Endothelial cell of umbilical vein (primary cell): ENCODE results near the gene RAPGEF6. TPM values are rescaled to one million over a fixed set of nuclear protein-coding genes. Genes with fewer than 3 reads are reported as not detected.

Source experiments
- BruUV-seq: library from RNA; stranded (reverse); fragments of 400-500 nt; replicated peaks from 2 replicates; lab custom pipeline; 2021; lab: Mats Ljungman, UMichigan
- CTCF ChIA-PET: fragments of 300-600, 350-600 bp; sonication (Branson Sonifier 250); formaldehyde crosslinking; loops from one replicate; lab custom pipeline; 2021; ENCODE audit warnings: antibody characterized with exemption, inconsistent platforms; lab: Charles Lee
- POLR2A ChIA-PET: fragments of 300-600, 350-600 bp; sonication (Branson Sonifier 250); formaldehyde crosslinking; loops from one replicate; lab custom pipeline; 2021; ENCODE audit warnings: antibody characterized with exemption, inconsistent platforms; lab: Charles Lee
- DNase-seq: peaks from one replicate; pipeline ENCODE4 v3.0.0-alpha.2; 2011; ENCODE audit warnings: low read depth, low spot score
- FAIRE-seq: peaks from 2 replicates; lab custom pipeline; 2011; peaks lifted over from hg19 to GRCh38; lab: Jason Lieb, UNC
- H2AFZ ChIP-seq: 2 replicates; pipeline ENCODE4 v1.6.0; 2012; ENCODE audit warnings: low read depth, low read length, control low read depth, inconsistent platforms
- H3K27ac ChIP-seq: 2 replicates; pipeline ENCODE4 v1.5.1; 2011; ENCODE audit warnings: low read depth, mild to moderate bottlenecking, control low read depth, low read length, moderate library complexity; ENCODE audit not compliant: insufficient read depth
- H3K27me3 ChIP-seq, 2 experiments: 2 replicates each; pipeline versions ENCODE4 v1.6.0 to v1.6.1; 2011; ENCODE audit warnings: low read length in 2 of 2, mixed read lengths in 1 of 2; ENCODE audit not compliant: control insufficient read depth in 2 of 2, insufficient read depth in 2 of 2
- H3K36me3 ChIP-seq, 2 experiments: 2 replicates in 1 of 2; 3 replicates in 1 of 2; pipeline ENCODE4 v1.5.1; 2011; ENCODE audit warnings: low read length in 2 of 2, mild to moderate bottlenecking in 1 of 2, moderate library complexity in 1 of 2; ENCODE audit not compliant: control insufficient read depth in 2 of 2, insufficient read depth in 2 of 2; ENCODE audit errors: extremely low read depth in 1 of 2
- H3K4me1 ChIP-seq: 3 replicates; pipeline ENCODE4 v1.5.1; 2011; ENCODE audit warnings: mild to moderate bottlenecking, low read length; ENCODE audit not compliant: control insufficient read depth, insufficient read depth; ENCODE audit errors: extremely low read depth
- H3K4me2 ChIP-seq: 2 replicates; pipeline ENCODE4 v1.6.1; 2011; ENCODE audit warnings: low read length, control low read depth, mixed read lengths; ENCODE audit not compliant: insufficient read depth
- H3K4me3 ChIP-seq, 3 experiments: fragments of 200-600 bp in 1 of 3; sonication (generic), shearing (Covaris generic) in 1 of 3; replicated peaks in 1 of 3; 2 replicates each; pipeline ENCODE4 v1.5.1; 2011 to 2016; ENCODE audit warnings: control low read depth in 3 of 3, low read length in 3 of 3, mild to moderate bottlenecking in 2 of 3, inconsistent platforms in 1 of 3, low read depth in 1 of 3, moderate library complexity in 1 of 3; ENCODE audit not compliant: insufficient read depth in 1 of 3
- H3K79me2 ChIP-seq: 2 replicates; pipeline ENCODE4 v1.6.0; 2012; ENCODE audit warnings: low read length, inconsistent platforms; ENCODE audit not compliant: control insufficient read depth, insufficient read depth
- H3K9ac ChIP-seq: replicated peaks from 2 replicates; pipeline ENCODE3; 2011; ENCODE audit warnings: low read length, control low read depth; ENCODE audit not compliant: insufficient read depth; ENCODE audit errors: extremely low read depth
- H3K9me1 ChIP-seq: replicated peaks from 3 replicates; pipeline ENCODE4 v1.6.0; 2011; ENCODE audit warnings: mild to moderate bottlenecking, low read length; ENCODE audit not compliant: control insufficient read depth, insufficient read depth; ENCODE audit errors: extremely low read depth
- H3K9me3 ChIP-seq: replicated peaks from 2 replicates; pipeline ENCODE4 v1.5.1; 2012; ENCODE audit warnings: low read length, inconsistent platforms; ENCODE audit not compliant: control insufficient read depth, insufficient read depth
- H4K20me1 ChIP-seq: replicated peaks from 2 replicates; pipeline ENCODE3; 2011; ENCODE audit warnings: mild to moderate bottlenecking, low read length; ENCODE audit not compliant: control insufficient read depth, insufficient read depth; ENCODE audit errors: extremely low read depth
- CTCF ChIP-seq, 2 donors: IDR thresholded peaks; 1 replicate in 1 of 2; 2 replicates in 1 of 2; pipeline ENCODE4 v1.5.1; 2011; ENCODE audit warnings: low read length in 2 of 2, mild to moderate bottlenecking in 2 of 2, moderate library complexity in 2 of 2, control low read depth in 1 of 2, inconsistent platforms in 1 of 2, low read depth in 1 of 2; ENCODE audit not compliant: insufficient read depth in 1 of 2; ENCODE audit errors: extremely low read depth in 1 of 2
- EZH2 ChIP-seq: IDR thresholded peaks from 2 replicates; pipeline ENCODE4 v1.6.1; 2012; ENCODE audit warnings: borderline replicate concordance, low read depth, mild to moderate bottlenecking, moderate library complexity, low read length, inconsistent platforms; ENCODE audit not compliant: severe bottlenecking
- FOS ChIP-seq: IDR thresholded peaks from 2 replicates; pipeline ENCODE4 v1.6.1; 2011; ENCODE audit warnings: mild to moderate bottlenecking, low read length, moderate library complexity, borderline replicate concordance; ENCODE audit not compliant: insufficient read depth
- GATA2 ChIP-seq: IDR thresholded peaks from 2 replicates; pipeline ENCODE4 v1.7.0; 2011; ENCODE audit warnings: low read depth, mild to moderate bottlenecking, moderate library complexity, mixed read lengths, low read length; ENCODE audit not compliant: insufficient read length, insufficient read depth
- JUN ChIP-seq: IDR thresholded peaks from 2 replicates; pipeline ENCODE4 v1.6.1; 2011; ENCODE audit warnings: borderline replicate concordance, low read depth; ENCODE audit not compliant: insufficient read length, insufficient read depth
- MYC ChIP-seq: IDR thresholded peaks from one replicate; pipeline ENCODE4 v1.6.1; 2011; ENCODE audit warnings: mild to moderate bottlenecking, low read depth, low read length
- POLR2A ChIP-seq: IDR thresholded peaks from 2 replicates; pipeline ENCODE4 v1.6.1; 2012; ENCODE audit warnings: low read depth, mild to moderate bottlenecking, control low read depth, low read length
- POLR2AphosphoS5 ChIP-seq: IDR thresholded peaks from 2 replicates; pipeline ENCODE4 v1.6.1; 2012; ENCODE audit warnings: low read depth, mild to moderate bottlenecking, control low read depth, low read length, moderate library complexity; ENCODE audit not compliant: insufficient read depth
- dilution Hi-C: fragments of 300-500 bp; cut with MboI; formaldehyde crosslinking; loops from one replicate; pipeline ENCODE4 v1.15.0; 2019; ENCODE audit warnings: low sequenced_read_pairs; ENCODE audit not compliant: extremely low pct_ligation_motif_present
- intact Hi-C: fragments of 100-400 bp; cut with micrococcal nuclease; formaldehyde crosslinking; loops from one replicate; pipeline ENCODE4 v1.10.0; 2022
- polyA plus RNA-seq, 4 experiments: library from polyadenylated mRNA; depleted of rRNA in 3 of 4; stranded (reverse) in 3 of 4; unstranded in 1 of 4; fragments of >200 nt; gene quantifications; 2 replicates each; pipeline versions ENCODE4 v1.2.1 to v1.2.3, GENCODE V29; 2011 to 2012; ENCODE audit warnings: missing spikeins in 1 of 4
- total RNA-seq: library from RNA; stranded (reverse); gene quantifications from 2 replicates; pipeline ENCODE4 v1.2.3, GENCODE V29; 2021
- TF ChIP-seq, protein P1 (sequence below): IDR thresholded peaks from 2 replicates; pipeline ENCODE4 v1.6.1; 2011; ENCODE audit not compliant: insufficient read depth, insufficient read length

RAPGEF6 gene
- total and polyA plus RNA-seq, 2 donors (not counting 3 experiments of a cell fraction or from before 2014, with no cell fraction given): 3.5 to 17.5 TPM

DNA sequence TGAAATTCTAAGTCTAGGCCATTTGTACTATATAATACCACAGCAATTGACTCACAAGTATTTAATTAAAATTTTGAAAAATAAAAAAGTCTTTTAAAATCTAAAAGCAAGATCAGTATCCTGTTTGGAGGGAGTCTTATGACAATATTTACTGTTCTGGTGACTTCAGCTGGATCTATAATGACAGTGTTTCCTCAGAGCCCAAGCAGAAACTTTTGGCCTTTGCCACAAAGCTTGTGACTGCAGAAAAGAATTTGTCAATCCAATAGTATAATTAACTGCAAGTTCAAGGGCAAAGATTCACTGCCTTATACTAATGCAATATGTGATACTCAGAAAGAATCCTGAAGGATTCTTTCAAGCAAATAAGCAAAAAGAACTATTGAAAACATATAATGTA, 49.6 kb upstream of the RAPGEF6 start:
- no peak for FAIRE-seq
- dilution Hi-C loops (no loop called here), intact Hi-C loops (no loop called here)
- H3K4me3 ChIP-seq: no peak overlapping the region
- no peaks in the 10 kb centered on the region for H3K9me3 ChIP-seq
- no peaks in the 10 kb centered on the region for H3K27me3 ChIP-seq
- ChIA-PET POLR2A (no interaction called here), CTCF (no interaction called here)
- DNase-seq: no peak
- H3K79me2 ChIP-seq: no peaks in the 10 kb centered on the region
- no TSS peak for BruUV-seq
- no peak overlapping the region for H2AFZ ChIP-seq
- no peak overlapping the region for H3K9ac ChIP-seq
- H3K27ac ChIP-seq: no peak overlapping the region
- no peaks in the 10 kb centered on the region for H4K20me1 ChIP-seq
- no peaks in the 10 kb centered on the region for H3K4me1 ChIP-seq
- no peak overlapping the region for H3K4me2 ChIP-seq
- H3K36me3 ChIP-seq: no peaks in the 10 kb centered on the region
- no peaks in the 10 kb centered on the region for H3K9me1 ChIP-seq
- TF ChIP-seq POLR2AphosphoS5 (no peak), GATA2 (no peak), EZH2 (no peak), MYC (no peak), JUN (no peak), CTCF (IDR thresholded peaks at IDR 0.05; ENCODE audit: extremely low read depth in 1 of 2, insufficient read depth in 1 of 2, low read depth in 1 of 2, low read length in 2 of 2) (no peak), POLR2A (no peak), FOS (no peak)
- TF ChIP-seq, protein P1, sequence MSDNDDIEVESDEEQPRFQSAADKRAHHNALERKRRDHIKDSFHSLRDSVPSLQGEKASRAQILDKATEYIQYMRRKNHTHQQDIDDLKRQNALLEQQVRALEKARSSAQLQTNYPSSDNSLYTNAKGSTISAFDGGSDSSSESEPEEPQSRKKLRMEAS: no peak
